ENCODE results near the gene SULT1B1.

Gene SULT1B1

DNA sequence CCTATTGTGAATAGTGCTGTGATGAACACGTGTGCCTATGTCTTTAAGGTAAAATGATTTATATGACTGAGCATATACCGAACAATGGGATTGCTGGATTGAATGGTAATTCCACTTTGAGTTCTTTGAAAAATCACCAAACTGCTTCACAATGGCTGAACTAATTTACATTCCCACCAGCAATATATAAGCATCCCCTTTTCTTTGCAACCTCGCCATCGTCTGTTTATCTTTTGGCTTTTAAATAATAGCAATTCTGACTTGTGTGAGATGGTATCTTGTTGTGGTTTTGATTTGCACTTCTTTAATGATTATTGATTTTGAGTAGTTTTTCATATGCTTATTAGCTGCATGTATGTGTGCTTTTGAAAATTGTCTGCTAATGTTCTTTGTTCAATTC is 75.6 kb downstream of the SULT1B1 start:
- DNase-seq: no peak
